22Rv1 (cell line): ENCODE data around the gene IRAK2.

Experiments used
- ZFX ChIP-seq: fragments of 450-650 bp; IDR thresholded peaks from 2 replicates; pipeline ENCODE4 v1.6.1; 2017; ENCODE audit warnings: antibody characterized with exemption, borderline replicate concordance
- TF ChIP-seq, protein P1 (sequence below): fragments of 450-650 bp; IDR thresholded peaks from 2 replicates; pipeline ENCODE4 v1.5.1; 2017; ENCODE audit warnings: mild to moderate bottlenecking

DNA sequence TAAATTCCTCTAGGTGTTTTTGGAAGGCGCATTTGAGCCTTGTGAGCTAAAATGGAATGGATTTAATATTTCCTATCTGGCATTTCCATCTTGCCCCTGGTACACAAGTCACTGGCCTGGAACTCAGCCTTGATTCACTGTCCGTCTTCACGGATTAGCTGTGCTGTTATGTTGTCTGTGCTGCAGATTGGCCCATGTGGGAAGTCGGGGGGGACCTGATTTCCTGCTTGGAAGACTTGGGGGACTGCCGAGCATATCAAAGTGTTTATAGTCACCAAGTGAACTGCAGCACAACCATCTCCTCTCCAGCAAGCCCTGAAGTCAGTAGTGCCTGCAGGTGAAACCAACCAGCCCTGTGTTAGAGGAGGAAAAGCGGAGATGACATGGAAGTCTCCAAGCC is 115.9 kb downstream of the IRAK2 start:
- TF ChIP-seq, protein P1, sequence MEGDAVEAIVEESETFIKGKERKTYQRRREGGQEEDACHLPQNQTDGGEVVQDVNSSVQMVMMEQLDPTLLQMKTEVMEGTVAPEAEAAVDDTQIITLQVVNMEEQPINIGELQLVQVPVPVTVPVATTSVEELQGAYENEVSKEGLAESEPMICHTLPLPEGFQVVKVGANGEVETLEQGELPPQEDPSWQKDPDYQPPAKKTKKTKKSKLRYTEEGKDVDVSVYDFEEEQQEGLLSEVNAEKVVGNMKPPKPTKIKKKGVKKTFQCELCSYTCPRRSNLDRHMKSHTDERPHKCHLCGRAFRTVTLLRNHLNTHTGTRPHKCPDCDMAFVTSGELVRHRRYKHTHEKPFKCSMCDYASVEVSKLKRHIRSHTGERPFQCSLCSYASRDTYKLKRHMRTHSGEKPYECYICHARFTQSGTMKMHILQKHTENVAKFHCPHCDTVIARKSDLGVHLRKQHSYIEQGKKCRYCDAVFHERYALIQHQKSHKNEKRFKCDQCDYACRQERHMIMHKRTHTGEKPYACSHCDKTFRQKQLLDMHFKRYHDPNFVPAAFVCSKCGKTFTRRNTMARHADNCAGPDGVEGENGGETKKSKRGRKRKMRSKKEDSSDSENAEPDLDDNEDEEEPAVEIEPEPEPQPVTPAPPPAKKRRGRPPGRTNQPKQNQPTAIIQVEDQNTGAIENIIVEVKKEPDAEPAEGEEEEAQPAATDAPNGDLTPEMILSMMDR, result no peak
- no peak for TF ChIP-seq ZFX
